Right atrium auricular region (tissue), 2 donors: Measurements from ENCODE around the gene ASGR1. TPM values are rescaled to one million over a fixed set of nuclear protein-coding genes. Genes with fewer than 3 reads are reported as not detected.

ENCODE experiments used
- DNase-seq: peaks from one replicate; pipeline ENCODE4 v3.0.0-alpha.2; 2019; ENCODE audit warnings: low spot score
- H3K27ac ChIP-seq, 2 donors: fragments of 200-600 bp; sonication (generic); 1 replicate in 1 of 2; 2 replicates in 1 of 2; pipeline ENCODE4 v1.5.1; 2016 to 2019
- H3K27me3 ChIP-seq, 2 donors: fragments of 200-600 bp; sonication (generic); one replicate each; pipeline versions ENCODE4 v1.5.1 to v1.6.0; 2017 to 2019
- H3K36me3 ChIP-seq: fragments of 200-600 bp; sonication (generic); one replicate; pipeline ENCODE4 v1.5.1; 2016
- H3K4me1 ChIP-seq, 2 donors: fragments of 200-600 bp; sonication (generic); one replicate each; pipeline versions ENCODE4 v1.5.1 to v1.6.0; 2017 to 2019
- H3K4me3 ChIP-seq, 2 donors: fragments of 200-600 bp; sonication (generic); 1 replicate in 1 of 2; 2 replicates in 1 of 2; pipeline ENCODE4 v1.5.1; 2017 to 2019; ENCODE audit warnings: mild to moderate bottlenecking in 1 of 2, moderate library complexity in 1 of 2
- H3K9me3 ChIP-seq, 2 donors: fragments of 200-600 bp; sonication (generic); one replicate each; pipeline ENCODE4 v1.5.1; 2019
- total RNA-seq, 2 donors: library from RNA; depleted of rRNA; stranded (reverse); fragments of >200 nt; gene quantifications; one replicate each; pipeline ENCODE4 v1.1.0, GENCODE V29; 2016
- TF ChIP-seq, protein P1 (sequence below), 2 donors: fragments of 200-600 bp; sonication (generic); IDR thresholded peaks; one replicate each; pipeline ENCODE4 v1.5.1; 2019; ENCODE audit warnings: antibody characterized with exemption in 2 of 2

The ASGR1 gene
- total RNA-seq, 2 donors from 2014 or later = 1.6 TPM; not detected in 1

GRCh38 chr17:7133916-7134315, 45.3 kb downstream of the ASGR1 start:
- H3K36me3 ChIP-seq = no peaks in the 10 kb centered on the region
- no peak overlapping the region for H3K4me3 ChIP-seq
- no peak for DNase-seq
- no peaks in the 10 kb centered on the region for H3K27me3 ChIP-seq
- TF ChIP-seq, protein P1, sequence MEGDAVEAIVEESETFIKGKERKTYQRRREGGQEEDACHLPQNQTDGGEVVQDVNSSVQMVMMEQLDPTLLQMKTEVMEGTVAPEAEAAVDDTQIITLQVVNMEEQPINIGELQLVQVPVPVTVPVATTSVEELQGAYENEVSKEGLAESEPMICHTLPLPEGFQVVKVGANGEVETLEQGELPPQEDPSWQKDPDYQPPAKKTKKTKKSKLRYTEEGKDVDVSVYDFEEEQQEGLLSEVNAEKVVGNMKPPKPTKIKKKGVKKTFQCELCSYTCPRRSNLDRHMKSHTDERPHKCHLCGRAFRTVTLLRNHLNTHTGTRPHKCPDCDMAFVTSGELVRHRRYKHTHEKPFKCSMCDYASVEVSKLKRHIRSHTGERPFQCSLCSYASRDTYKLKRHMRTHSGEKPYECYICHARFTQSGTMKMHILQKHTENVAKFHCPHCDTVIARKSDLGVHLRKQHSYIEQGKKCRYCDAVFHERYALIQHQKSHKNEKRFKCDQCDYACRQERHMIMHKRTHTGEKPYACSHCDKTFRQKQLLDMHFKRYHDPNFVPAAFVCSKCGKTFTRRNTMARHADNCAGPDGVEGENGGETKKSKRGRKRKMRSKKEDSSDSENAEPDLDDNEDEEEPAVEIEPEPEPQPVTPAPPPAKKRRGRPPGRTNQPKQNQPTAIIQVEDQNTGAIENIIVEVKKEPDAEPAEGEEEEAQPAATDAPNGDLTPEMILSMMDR (IDR thresholded peaks at IDR 0.05) = no peak
- H3K4me1 ChIP-seq = peaks cover 0 to 7% of the 10 kb centered on the region in 2 donors
- no peaks in the 10 kb centered on the region for H3K9me3 ChIP-seq
- H3K27ac ChIP-seq = no peak overlapping the region

DNA sequence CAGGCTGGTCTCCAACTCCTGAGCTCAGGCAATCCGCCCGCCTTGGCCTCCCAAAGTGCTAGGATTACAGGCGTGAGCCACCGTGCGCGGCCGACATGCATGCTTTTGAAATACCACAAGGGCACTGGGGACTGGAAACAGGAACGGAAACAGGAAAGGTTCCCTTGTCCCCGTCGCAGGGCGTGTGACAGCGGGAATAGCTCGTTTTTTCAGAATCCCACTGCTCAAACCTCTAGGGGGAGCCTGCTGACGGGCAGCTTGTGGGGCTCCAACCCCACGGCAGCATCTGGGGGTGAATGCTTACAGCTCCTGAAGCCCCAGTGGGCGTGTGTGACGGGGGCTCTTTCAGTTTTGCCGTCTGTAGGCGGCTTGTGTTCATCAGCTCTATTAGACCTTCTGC, 45.7 kb downstream of the ASGR1 start:
- no peak overlapping the region for H3K27ac ChIP-seq
- peaks cover 0 to 7% of the 10 kb centered on the region in 2 donors for H3K4me1 ChIP-seq
- H3K9me3 ChIP-seq = no peaks in the 10 kb centered on the region
- no peaks in the 10 kb centered on the region for H3K36me3 ChIP-seq
- TF ChIP-seq, protein P1 (IDR thresholded peaks at IDR 0.05) = peak in 1 of 2 donors; percentile 25
- DNase-seq = no peak
- no peaks in the 10 kb centered on the region for H3K27me3 ChIP-seq
- H3K4me3 ChIP-seq = no peak overlapping the region

- no peak overlapping the region for H3K4me3 ChIP-seq
- no peak overlapping the region for H3K27ac ChIP-seq
- H3K27me3 ChIP-seq = no peaks in the 10 kb centered on the region
Observed at GRCh38 chr17:7132511-7133094, 46.6 kb downstream of the ASGR1 start.

GRCh38 chr17:7131423-7131791, 47.8 kb downstream of the ASGR1 start:
- H3K27me3 ChIP-seq = no peaks in the 10 kb centered on the region

More at GRCh38 chr17:7132511-7133094, 46.6 kb downstream of the ASGR1 start:
- peaks cover 0 to 7% of the 10 kb centered on the region in 2 donors for H3K4me1 ChIP-seq
- TF ChIP-seq, protein P1 (IDR thresholded peaks at IDR 0.05) = no peak
- no peaks in the 10 kb centered on the region for H3K36me3 ChIP-seq
- no peak for DNase-seq
- H3K9me3 ChIP-seq = no peaks in the 10 kb centered on the region

DNA sequence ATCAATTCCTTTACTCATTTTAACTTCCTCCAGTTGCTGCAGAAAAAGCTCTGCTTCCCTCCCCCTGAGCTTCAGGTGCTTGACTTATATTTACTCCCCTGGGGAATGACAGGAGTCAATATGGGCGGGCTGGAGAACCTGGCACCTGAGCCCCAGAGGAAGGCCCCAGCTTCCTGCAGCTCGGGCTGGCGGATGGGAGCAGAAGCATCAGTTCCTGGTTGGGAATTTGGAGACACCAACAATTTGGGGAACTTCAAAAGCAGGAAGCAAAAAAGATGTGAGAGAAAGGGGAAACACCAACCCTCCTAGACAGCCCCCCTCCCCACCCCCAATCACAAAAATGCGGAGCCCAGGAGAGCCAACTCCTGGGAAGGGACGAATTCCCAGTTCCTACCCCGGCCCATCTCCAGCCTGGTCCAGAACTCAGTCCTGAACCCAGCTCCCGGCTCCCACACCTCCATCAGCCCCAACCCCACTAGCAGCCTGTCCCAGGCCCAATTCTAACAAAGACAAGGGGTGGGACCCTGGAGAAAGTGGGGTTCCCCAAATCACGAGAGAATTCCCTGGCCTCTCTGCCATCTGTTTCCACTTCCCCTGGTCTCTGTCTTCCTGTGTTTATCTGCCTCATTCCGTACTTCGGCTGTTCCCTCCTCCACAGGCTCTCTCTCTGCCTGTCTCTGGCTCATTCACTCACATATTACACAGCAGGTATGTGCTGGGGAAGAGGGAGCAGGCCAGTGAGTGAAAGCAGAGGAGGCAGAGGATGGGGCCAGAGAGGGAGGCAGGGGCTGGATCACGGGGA, 48.3 kb downstream of the ASGR1 start:
- no peaks in the 10 kb centered on the region for H3K9me3 ChIP-seq
- no peaks in the 10 kb centered on the region for H3K27me3 ChIP-seq
- no peak for DNase-seq
- H3K4me3 ChIP-seq = peak overlapping the region in 1 of 2 donors; percentile 4
- H3K36me3 ChIP-seq = no peaks in the 10 kb centered on the region
- peaks cover 0 to 7% of the 10 kb centered on the region in 2 donors for H3K4me1 ChIP-seq
- no peak overlapping the region for H3K27ac ChIP-seq
- TF ChIP-seq, protein P1 (IDR thresholded peaks at IDR 0.05) = no peak

More at GRCh38 chr17:7131423-7131791, 47.8 kb downstream of the ASGR1 start:
- Histone ChIP-seq H3K4me3 (peak overlapping the region; percentile 3 to 4), H3K36me3 (no peaks in the 10 kb centered on the region), H3K4me1 (peaks cover 0 to 7% of the 10 kb centered on the region in 2 donors), H3K27ac (no peak overlapping the region), H3K9me3 (no peaks in the 10 kb centered on the region)
- TF ChIP-seq, protein P1 (IDR thresholded peaks at IDR 0.05) = no peak
- DNase-seq = no peak
